H9 (cell line): Measurements from ENCODE around the gene PRKACA. TPM values are rescaled to one million over a fixed set of nuclear protein-coding genes. Genes with fewer than 3 reads are reported as not detected.

Experiments
- DNase-seq: peaks from one replicate; pipeline ENCODE4 v3.0.0-alpha.2; 2017
- H2AFZ ChIP-seq: one replicate; pipeline ENCODE4 v1.6.1; 2013; ENCODE audit warnings: mild to moderate bottlenecking, low read length, control low read depth, moderate library complexity
- H2AK5ac ChIP-seq: 2 replicates; pipeline ENCODE4 v1.6.1; 2013; ENCODE audit warnings: low read length, control low read depth, mixed read lengths; ENCODE audit not compliant: insufficient read length
- H2BK120ac ChIP-seq: one replicate; pipeline ENCODE4 v1.6.1; 2013; ENCODE audit warnings: low read depth, mild to moderate bottlenecking, low read length, control low read depth, inconsistent platforms; ENCODE audit not compliant: poor library complexity, severe bottlenecking
- H2BK12ac ChIP-seq: 2 replicates; pipeline ENCODE4 v1.6.1; 2013; ENCODE audit warnings: low read length, control low read depth, mixed read lengths, low read depth; ENCODE audit not compliant: insufficient read length
- H2BK15ac ChIP-seq: 2 replicates; pipeline ENCODE4 v1.6.1; 2013; ENCODE audit warnings: low read depth, low read length, control low read depth
- H2BK20ac ChIP-seq: one replicate; pipeline ENCODE4 v1.6.1; 2013; ENCODE audit warnings: low read depth, mild to moderate bottlenecking, low read length, control low read depth, inconsistent platforms; ENCODE audit not compliant: poor library complexity, severe bottlenecking
- H2BK5ac ChIP-seq: 2 replicates; pipeline ENCODE4 v1.6.1; 2013; ENCODE audit warnings: low read length, control low read depth, mixed read lengths; ENCODE audit not compliant: insufficient read length
- H3K14ac ChIP-seq: 2 replicates; pipeline ENCODE4 v1.6.1; 2013; ENCODE audit warnings: low read length, control low read depth; ENCODE audit not compliant: insufficient read depth
- H3K18ac ChIP-seq: 2 replicates; pipeline ENCODE4 v1.6.1; 2013; ENCODE audit warnings: low read depth, mild to moderate bottlenecking, mixed read lengths, low read length, control low read depth; ENCODE audit not compliant: insufficient read length
- H3K23ac ChIP-seq: 2 replicates; pipeline ENCODE4 v1.6.1; 2013; ENCODE audit warnings: low read length, control low read depth, mixed read lengths, low read depth; ENCODE audit not compliant: insufficient read length
- H3K23me2 ChIP-seq: 2 replicates; pipeline ENCODE4 v1.6.1; 2013; ENCODE audit warnings: low read depth, mild to moderate bottlenecking, mixed read lengths, low read length, control low read depth; ENCODE audit not compliant: insufficient read length, poor library complexity, severe bottlenecking
- H3K27ac ChIP-seq: 2 replicates; pipeline ENCODE4 v1.5.1; 2013; ENCODE audit warnings: low read length, control low read depth, mixed read lengths, low read depth; ENCODE audit not compliant: insufficient read length
- H3K27me3 ChIP-seq: 2 replicates; pipeline ENCODE4 v1.6.1; 2013; ENCODE audit warnings: low read length, control low read depth, inconsistent platforms; ENCODE audit not compliant: insufficient read depth
- H3K4ac ChIP-seq: 2 replicates; pipeline ENCODE4 v1.6.1; 2013; ENCODE audit warnings: low read depth, mild to moderate bottlenecking, control low read depth, inconsistent platforms, low read length, moderate library complexity
- H3K4me1 ChIP-seq: 2 replicates; pipeline ENCODE4 v1.6.1; 2013; ENCODE audit warnings: low read length, control low read depth, inconsistent platforms; ENCODE audit not compliant: insufficient read depth
- H3K4me2 ChIP-seq: 2 replicates; pipeline ENCODE4 v1.6.1; 2013; ENCODE audit warnings: low read length, control low read depth, mixed read lengths; ENCODE audit not compliant: insufficient read length, insufficient read depth
- H3K56ac ChIP-seq: 2 replicates; pipeline ENCODE4 v1.6.1; 2013; ENCODE audit warnings: low read depth, mild to moderate bottlenecking, mixed read lengths, low read length, control low read depth; ENCODE audit not compliant: insufficient read length
- H3K79me1 ChIP-seq: 2 replicates; pipeline ENCODE4 v1.6.1; 2013; ENCODE audit warnings: low read depth, mild to moderate bottlenecking, moderate library complexity, low read length, control low read depth, inconsistent platforms; ENCODE audit not compliant: insufficient read depth, poor library complexity, severe bottlenecking
- H3K79me2 ChIP-seq: 2 replicates; pipeline ENCODE4 v1.6.1; 2013; ENCODE audit warnings: low read length, control low read depth, inconsistent platforms; ENCODE audit not compliant: insufficient read depth
- H3K9ac ChIP-seq: 2 replicates; pipeline ENCODE4 v1.6.1; 2013; ENCODE audit warnings: low read length, control low read depth, mixed read lengths; ENCODE audit not compliant: insufficient read length; ENCODE audit errors: extremely low read depth
- H3K9me3 ChIP-seq: one replicate; pipeline ENCODE4 v1.6.1; 2013; ENCODE audit warnings: low read depth, low read length, inconsistent platforms; ENCODE audit not compliant: control insufficient read depth
- H3T11ph ChIP-seq: one replicate; pipeline ENCODE4 v1.6.1; 2013; ENCODE audit warnings: mild to moderate bottlenecking, low read length, control low read depth, inconsistent platforms
- H4K20me1 ChIP-seq: one replicate; pipeline ENCODE4 v1.6.1; 2013; ENCODE audit not compliant: control insufficient read depth, insufficient read length, insufficient read depth
- H4K5ac ChIP-seq: 2 replicates; pipeline ENCODE4 v1.6.1; 2013; ENCODE audit warnings: low read depth, mild to moderate bottlenecking, mixed read lengths, low read length, control low read depth; ENCODE audit not compliant: insufficient read length
- H4K8ac ChIP-seq: replicated peaks from 2 replicates; pipeline ENCODE4 v1.6.1; 2013; ENCODE audit warnings: low read length, control low read depth, mixed read lengths, low read depth; ENCODE audit not compliant: insufficient read length
- H4K91ac ChIP-seq: 2 replicates; pipeline ENCODE4 v1.6.1; 2013; ENCODE audit warnings: low read depth, mild to moderate bottlenecking, moderate library complexity, mixed read lengths, low read length, control low read depth; ENCODE audit not compliant: insufficient read length
- H3K27ac Mint-ChIP-seq, 3 experiments: 2 replicates in 2 of 3; 3 replicates in 1 of 3; pipeline ENCODE4 v1.8.0; 2020 to 2021; ENCODE audit warnings: mixed read lengths in 3 of 3, mild to moderate bottlenecking in 1 of 3, moderate library complexity in 1 of 3
- H3K27me3 Mint-ChIP-seq: 2 replicates; pipeline ENCODE4 v1.8.0; 2021; ENCODE audit warnings: low read depth, mild to moderate bottlenecking, moderate library complexity, mixed read lengths
- H3K36me3 Mint-ChIP-seq, 3 experiments: 2 replicates in 2 of 3; 3 replicates in 1 of 3; pipeline ENCODE4 v1.8.0; 2020 to 2021; ENCODE audit warnings: low read depth in 3 of 3, mixed read lengths in 3 of 3; ENCODE audit not compliant: insufficient read depth in 1 of 3
- H3K4me1 Mint-ChIP-seq, 2 experiments: 2 replicates each; pipeline ENCODE4 v1.8.0; 2020; ENCODE audit warnings: mixed read lengths in 2 of 2
- H3K4me3 Mint-ChIP-seq, 2 experiments: 2 replicates in 1 of 2; 3 replicates in 1 of 2; pipeline ENCODE4 v1.8.0; 2020 to 2021; ENCODE audit warnings: mild to moderate bottlenecking in 2 of 2, mixed read lengths in 2 of 2, moderate library complexity in 1 of 2
- H3K9me3 Mint-ChIP-seq, 2 experiments: 2 replicates in 1 of 2; 3 replicates in 1 of 2; pipeline ENCODE4 v1.8.0; 2020; ENCODE audit warnings: mild to moderate bottlenecking in 2 of 2, mixed read lengths in 2 of 2, moderate library complexity in 1 of 2
- WGBS: extraction: QIAGEN DNeasy Blood & Tissue Kit; methylation state at CpG from one replicate; pipeline ENCODE4 v1.1.7; 2013; ENCODE audit warnings: missing lambda C conversion rate, low lambda C conversion rate, mixed read lengths; ENCODE audit not compliant: insufficient read length; ENCODE audit errors: extremely low coverage; 5-methylcytosine and 5-hydroxymethylcytosine counted together
- total RNA-seq: library from RNA; stranded (reverse); gene quantifications from 2 replicates; pipeline ENCODE4 v1.2.1, GENCODE V29; 2021
- TF ChIP-seq, protein P1 (sequence below): fragments of 200-600 bp; sonication (generic); conservative IDR thresholded peaks from 3 replicates; pipeline ENCODE4 v1.8.0; 2021; ENCODE audit warnings: antibody characterized with exemption, mild to moderate bottlenecking

The PRKACA gene
- total RNA-seq, 1 experiment from 2014 or later: 51.8 TPM

- Histone ChIP-seq H3K9ac (no peak overlapping the region), H3K9me3 (no peaks in the 10 kb centered on the region), H4K5ac (no peak overlapping the region), H2BK5ac (no peak overlapping the region), H2AFZ (no peak overlapping the region), H3K56ac (no peak overlapping the region), H3K4me2 (peak overlapping the region; percentile 61), H3K23me2 (peaks cover 21% of the 10 kb centered on the region), H3K79me1 (no peaks in the 10 kb centered on the region), H2BK12ac (no peak overlapping the region), H2BK15ac (no peak overlapping the region), H3K18ac (no peak overlapping the region), H3T11ph (no peak overlapping the region), H3K4me1 (no peaks in the 10 kb centered on the region), H4K8ac (no peak overlapping the region), H3K14ac (no peak overlapping the region), H3K4ac (no peak overlapping the region), H3K27me3 (peaks cover 14% of the 10 kb centered on the region; the same call in 1 of the 2 replicates), H2BK120ac (no peak overlapping the region), H3K79me2 (no peaks in the 10 kb centered on the region), H4K20me1 (no peaks in the 10 kb centered on the region), H2AK5ac (no peak overlapping the region), H2BK20ac (no peak overlapping the region), H3K23ac (no peak overlapping the region), H4K91ac (no peak overlapping the region), H3K27ac (no peak overlapping the region)
- no peak overlapping the region for H3K27ac Mint-ChIP-seq
- WGBS: no CpG with 5 or more reads among the region's 44 CpGs
- peaks cover 7 to 12% of the 10 kb centered on the region in 2 experiments; a peak in 3 of 4 replicates for H3K4me1 Mint-ChIP-seq
- H3K27me3 Mint-ChIP-seq: peaks cover 70% of the 10 kb centered on the region
- H3K36me3 Mint-ChIP-seq: no peaks in the 10 kb centered on the region
- TF ChIP-seq, protein P1, sequence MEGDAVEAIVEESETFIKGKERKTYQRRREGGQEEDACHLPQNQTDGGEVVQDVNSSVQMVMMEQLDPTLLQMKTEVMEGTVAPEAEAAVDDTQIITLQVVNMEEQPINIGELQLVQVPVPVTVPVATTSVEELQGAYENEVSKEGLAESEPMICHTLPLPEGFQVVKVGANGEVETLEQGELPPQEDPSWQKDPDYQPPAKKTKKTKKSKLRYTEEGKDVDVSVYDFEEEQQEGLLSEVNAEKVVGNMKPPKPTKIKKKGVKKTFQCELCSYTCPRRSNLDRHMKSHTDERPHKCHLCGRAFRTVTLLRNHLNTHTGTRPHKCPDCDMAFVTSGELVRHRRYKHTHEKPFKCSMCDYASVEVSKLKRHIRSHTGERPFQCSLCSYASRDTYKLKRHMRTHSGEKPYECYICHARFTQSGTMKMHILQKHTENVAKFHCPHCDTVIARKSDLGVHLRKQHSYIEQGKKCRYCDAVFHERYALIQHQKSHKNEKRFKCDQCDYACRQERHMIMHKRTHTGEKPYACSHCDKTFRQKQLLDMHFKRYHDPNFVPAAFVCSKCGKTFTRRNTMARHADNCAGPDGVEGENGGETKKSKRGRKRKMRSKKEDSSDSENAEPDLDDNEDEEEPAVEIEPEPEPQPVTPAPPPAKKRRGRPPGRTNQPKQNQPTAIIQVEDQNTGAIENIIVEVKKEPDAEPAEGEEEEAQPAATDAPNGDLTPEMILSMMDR: no peak
- no peak for DNase-seq
- H3K4me3 Mint-ChIP-seq: peak overlapping the region; percentile 73 to 86
- H3K9me3 Mint-ChIP-seq: no peaks in the 10 kb centered on the region; a peak in 1 of 5 replicates
These were observed 43.4 kb downstream of the PRKACA start for GRCh38 chr19:14073925-14074838.
